Right lobe of liver (tissue), 4 donors: Measurements from ENCODE around the gene GDPGP1.

Source experiments
- POLR2A ChIP-seq: fragments of 450-650 bp; IDR thresholded peaks from one replicate; pipeline ENCODE4 v1.6.1; 2017; ENCODE audit warnings: antibody characterized with exemption, mild to moderate bottlenecking
- TF ChIP-seq, protein P1 (sequence below), 4 donors: fragments of 200-600 bp in 3 of 4; fragments of 450-650 bp in 1 of 4; IDR thresholded peaks; one replicate each; pipeline versions ENCODE4 v1.5.1 to v1.8.0; 2016 to 2022; ENCODE audit warnings: antibody characterized with exemption in 4 of 4, mild to moderate bottlenecking in 2 of 4
- donor health status: DM: no; HTN: no; CAD: no.
- donor health status: DM: no; HTN: no; CAD: no.
- donor health status: DM: no; HTN: yes; CAD: no.

DNA sequence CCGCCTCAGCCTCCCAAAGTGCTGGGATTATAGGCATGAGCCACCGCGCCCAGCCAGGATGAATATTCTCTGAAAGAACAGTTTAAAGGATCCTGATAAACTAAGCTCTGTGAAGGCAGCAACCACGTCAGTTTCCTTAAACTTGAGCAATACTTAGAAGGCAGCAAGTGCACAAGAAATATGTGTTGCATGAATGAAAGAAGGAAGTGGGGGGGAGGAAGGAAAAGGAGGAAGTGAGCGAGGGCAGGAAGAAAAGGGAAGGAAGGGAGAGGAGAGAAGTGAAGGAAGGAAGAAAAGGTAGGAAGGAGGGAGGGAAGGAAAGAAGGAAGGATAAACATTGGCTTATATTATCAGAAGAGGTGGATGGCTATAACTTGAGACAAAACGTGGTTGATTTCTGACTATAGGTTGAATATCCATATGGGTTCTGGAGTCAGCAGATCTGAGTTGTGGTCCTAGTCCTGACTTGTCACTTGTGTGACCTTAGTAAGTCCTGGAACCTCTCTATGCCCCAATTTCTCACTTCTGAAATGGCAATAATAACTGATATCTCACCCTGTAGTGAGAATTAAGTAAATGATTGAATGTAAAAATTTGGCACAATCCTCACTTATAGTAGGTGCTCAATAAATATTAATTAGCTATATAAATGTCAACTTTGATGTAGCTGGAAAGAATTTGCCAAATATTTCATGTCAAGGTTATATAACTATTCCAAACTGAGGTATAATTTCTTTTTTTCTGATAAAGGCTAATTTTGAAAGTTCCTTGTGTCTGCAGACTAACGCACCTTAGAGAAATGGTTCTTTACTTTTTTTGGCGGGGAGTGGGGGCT lies 44.9 kb upstream of the GDPGP1 start:
- TF ChIP-seq, protein P1, sequence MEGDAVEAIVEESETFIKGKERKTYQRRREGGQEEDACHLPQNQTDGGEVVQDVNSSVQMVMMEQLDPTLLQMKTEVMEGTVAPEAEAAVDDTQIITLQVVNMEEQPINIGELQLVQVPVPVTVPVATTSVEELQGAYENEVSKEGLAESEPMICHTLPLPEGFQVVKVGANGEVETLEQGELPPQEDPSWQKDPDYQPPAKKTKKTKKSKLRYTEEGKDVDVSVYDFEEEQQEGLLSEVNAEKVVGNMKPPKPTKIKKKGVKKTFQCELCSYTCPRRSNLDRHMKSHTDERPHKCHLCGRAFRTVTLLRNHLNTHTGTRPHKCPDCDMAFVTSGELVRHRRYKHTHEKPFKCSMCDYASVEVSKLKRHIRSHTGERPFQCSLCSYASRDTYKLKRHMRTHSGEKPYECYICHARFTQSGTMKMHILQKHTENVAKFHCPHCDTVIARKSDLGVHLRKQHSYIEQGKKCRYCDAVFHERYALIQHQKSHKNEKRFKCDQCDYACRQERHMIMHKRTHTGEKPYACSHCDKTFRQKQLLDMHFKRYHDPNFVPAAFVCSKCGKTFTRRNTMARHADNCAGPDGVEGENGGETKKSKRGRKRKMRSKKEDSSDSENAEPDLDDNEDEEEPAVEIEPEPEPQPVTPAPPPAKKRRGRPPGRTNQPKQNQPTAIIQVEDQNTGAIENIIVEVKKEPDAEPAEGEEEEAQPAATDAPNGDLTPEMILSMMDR (IDR thresholded peaks at IDR 0.05), result no peak
- no peak for TF ChIP-seq POLR2A
